GM23338 (cell line): ENCODE data around the gene CFDP1.

Experiments
- CTCF ChIP-seq, 2 experiments: fragments of 200-600 bp in 1 of 2; sonication (generic) in 1 of 2; conservative IDR thresholded peaks; 2 replicates each; pipeline versions ENCODE4 v1.5.1 to v1.6.1; 2016 to 2017; ENCODE audit warnings: antibody characterized with exemption in 2 of 2, low read depth in 2 of 2, mild to moderate bottlenecking in 2 of 2, moderate library complexity in 1 of 2
- EZH2 ChIP-seq: fragments of 200-600 bp; sonication (generic); IDR thresholded peaks from one replicate; pipeline ENCODE4 v1.8.0; 2017; ENCODE audit warnings: antibody characterized with exemption, mild to moderate bottlenecking, low read depth; ENCODE audit not compliant: unreplicated experiment
- EZH2phosphoT487 ChIP-seq: fragments of 200-600 bp; sonication (generic); IDR thresholded peaks from one replicate; pipeline ENCODE4 v1.8.1; 2018; ENCODE audit warnings: antibody characterized with exemption; ENCODE audit not compliant: unreplicated experiment
- JUNB ChIP-seq: IDR thresholded peaks from one replicate; pipeline ENCODE4 v1.6.1; 2016; ENCODE audit warnings: antibody characterized with exemption; ENCODE audit not compliant: unreplicated experiment
- NANOG ChIP-seq: IDR thresholded peaks from 2 replicates; pipeline ENCODE4 v1.6.1; 2016; ENCODE audit warnings: antibody characterized with exemption, borderline replicate concordance
- POLR2AphosphoS5 ChIP-seq: IDR thresholded peaks from 2 replicates; pipeline ENCODE4 v1.6.1; 2016; ENCODE audit warnings: antibody characterized with exemption, low read depth
- REST ChIP-seq: IDR thresholded peaks from one replicate; pipeline ENCODE4 v1.6.1; 2018; ENCODE audit warnings: antibody characterized with exemption; ENCODE audit not compliant: unreplicated experiment
- STAT1 ChIP-seq: IDR thresholded peaks from one replicate; pipeline ENCODE4 v1.6.1; 2016; ENCODE audit warnings: antibody characterized with exemption; ENCODE audit not compliant: unreplicated experiment
- ZNF331 ChIP-seq: fragments of 250-450 bp; sonication (Bioruptor Pico); IDR thresholded peaks from 2 replicates; pipeline ENCODE4 v1.5.0; 2020; ENCODE audit warnings: low read depth, mild to moderate bottlenecking, moderate library complexity

GRCh38 chr16:75266738-75267630 is 166.3 kb downstream of the CFDP1 start:
- TF ChIP-seq CTCF (conservative IDR thresholded peaks at IDR 0.05; ENCODE audit: low read depth in 2 of 2) (no peak), JUNB (no peak), EZH2phosphoT487 (no peak), NANOG (no peak), POLR2AphosphoS5 (no peak), EZH2 (no peak), ZNF331 (CRISPR knock-in tag) (no peak), STAT1 (no peak), REST (no peak)
